H1 (cell line): ENCODE data around the gene ADGRA3. TPM values are rescaled to one million over a fixed set of nuclear protein-coding genes. Genes with fewer than 3 reads are reported as not detected.

ENCODE experiments used
- CTCF ChIA-PET: fragments of 300-600 bp; sonication (Branson Sonifier 250); formaldehyde crosslinking; loops from one replicate; lab custom pipeline; 2021; ENCODE audit not compliant: partially characterized antibody; lab: Charles Lee
- POLR2A ChIA-PET: fragments of 300-600 bp; sonication (Branson Sonifier 250); formaldehyde crosslinking; loops from one replicate; lab custom pipeline; 2021; ENCODE audit warnings: inconsistent platforms; ENCODE audit not compliant: partially characterized antibody; lab: Charles Lee
- DNase-seq, 2 experiments: peaks; one replicate each; pipeline versions ENCODE4 v3.0.0 to v3.0.0-alpha.2; 2010 to 2022; ENCODE audit warnings: low spot score in 2 of 2, low read depth in 1 of 2, mixed read lengths in 1 of 2
- FAIRE-seq: peaks from 2 replicates; lab custom pipeline; 2011; peaks lifted over from hg19 to GRCh38; lab: Jason Lieb, UNC
- H2AFZ ChIP-seq: 2 replicates; pipeline ENCODE4 v1.8.1; 2012; ENCODE audit warnings: low read length, inconsistent platforms
- H2AK5ac ChIP-seq: 2 replicates; pipeline ENCODE4 v1.6.1; 2013; ENCODE audit warnings: low read depth, low read length
- H2BK120ac ChIP-seq: replicated peaks from 2 replicates; pipeline ENCODE3; 2013; ENCODE audit warnings: low read depth, low read length, inconsistent platforms
- H2BK12ac ChIP-seq: 2 replicates; pipeline ENCODE4 v1.6.1; 2013; ENCODE audit warnings: low read depth, low read length
- H2BK15ac ChIP-seq: 2 replicates; pipeline ENCODE4 v1.6.1; 2013; ENCODE audit warnings: low read length
- H2BK20ac ChIP-seq: 2 replicates; pipeline ENCODE4 v1.6.1; 2013; ENCODE audit warnings: low read length
- H2BK5ac ChIP-seq: 2 replicates; pipeline ENCODE4 v1.6.1; 2013; ENCODE audit warnings: low read depth, low read length
- H3K14ac ChIP-seq: 2 replicates; pipeline ENCODE4 v1.6.1; 2013; ENCODE audit warnings: inconsistent platforms; ENCODE audit not compliant: insufficient read length
- H3K18ac ChIP-seq: 2 replicates; pipeline ENCODE4 v1.6.1; 2013; ENCODE audit warnings: low read length; ENCODE audit errors: extremely low read depth
- H3K23ac ChIP-seq: 2 replicates; pipeline ENCODE4 v1.6.1; 2013; ENCODE audit warnings: inconsistent platforms; ENCODE audit not compliant: insufficient read length
- H3K23me2 ChIP-seq: 2 replicates; pipeline ENCODE4 v1.6.1; 2013; ENCODE audit warnings: low read depth, low read length
- H3K27ac ChIP-seq: 2 replicates; pipeline ENCODE4 v1.6.1; 2011; ENCODE audit warnings: low read depth, low read length, inconsistent platforms
- H3K27me3 ChIP-seq, 4 experiments: replicated peaks in 1 of 4; 1 replicate in 1 of 4; 2 replicates in 3 of 4; pipeline versions ENCODE4 v1.6.1 to v1.8.1; 2011 to 2013; ENCODE audit warnings: low read length in 3 of 4, mild to moderate bottlenecking in 3 of 4, inconsistent platforms in 2 of 4, mixed read lengths in 2 of 4, moderate library complexity in 1 of 4; ENCODE audit not compliant: control insufficient read depth in 3 of 4, insufficient read depth in 3 of 4; ENCODE audit errors: extremely low read depth in 1 of 4
- H3K36me3 ChIP-seq, 4 experiments: 2 replicates each; pipeline versions ENCODE4 v1.6.1 to v1.8.1; 2011 to 2013; ENCODE audit warnings: mild to moderate bottlenecking in 4 of 4, low read length in 3 of 4, moderate library complexity in 2 of 4, control low read depth in 1 of 4, inconsistent platforms in 1 of 4; ENCODE audit not compliant: insufficient read depth in 4 of 4, control insufficient read depth in 2 of 4
- H3K4ac ChIP-seq: replicated peaks from 2 replicates; pipeline ENCODE3; 2013; ENCODE audit warnings: low read length, low read depth, mixed read lengths, inconsistent platforms; ENCODE audit not compliant: insufficient read length
- H3K4me1 ChIP-seq, 4 experiments: replicated peaks in 1 of 4; 1 replicate in 1 of 4; 2 replicates in 3 of 4; pipeline versions ENCODE4 v1.6.1 to v1.8.1; 2011 to 2013; ENCODE audit warnings: low read length in 3 of 4, inconsistent platforms in 2 of 4, mixed read lengths in 1 of 4; ENCODE audit not compliant: insufficient read depth in 4 of 4, control insufficient read depth in 3 of 4
- H3K4me2 ChIP-seq, 2 experiments: 2 replicates each; pipeline versions ENCODE4 v1.6.1 to v1.8.1; 2011 to 2013; ENCODE audit warnings: low read depth in 2 of 2, low read length in 2 of 2, control low read depth in 1 of 2, inconsistent platforms in 1 of 2, mild to moderate bottlenecking in 1 of 2; ENCODE audit not compliant: insufficient read depth in 1 of 2
- H3K4me3 ChIP-seq, 4 experiments: fragments of 200-600, 300-600 bp in 1 of 4; sonication (generic), shearing (Covaris generic), sonication (Bioruptor Twin) in 1 of 4; 2 replicates each; pipeline versions ENCODE4 v1.5.1 to v1.8.1; 2011 to 2016; ENCODE audit warnings: low read length in 4 of 4, low read depth in 3 of 4, control low read depth in 2 of 4, inconsistent platforms in 2 of 4, mild to moderate bottlenecking in 2 of 4, mixed read lengths in 1 of 4, moderate library complexity in 1 of 4; ENCODE audit not compliant: insufficient read depth in 2 of 4; ENCODE audit errors: extremely low read depth in 1 of 4
- H3K56ac ChIP-seq: replicated peaks from 2 replicates; pipeline ENCODE3; 2013; ENCODE audit warnings: low read depth, mild to moderate bottlenecking, mixed read lengths, low read length, inconsistent platforms; ENCODE audit not compliant: insufficient read length
- H3K79me1 ChIP-seq: 2 replicates; pipeline ENCODE4 v1.6.1; 2013; ENCODE audit warnings: low read depth, low read length, control low read depth
- H3K79me2 ChIP-seq, 2 experiments: 2 replicates each; pipeline versions ENCODE4 v1.6.1 to v1.8.1; 2012 to 2013; ENCODE audit warnings: low read length in 2 of 2, mild to moderate bottlenecking in 2 of 2, inconsistent platforms in 1 of 2; ENCODE audit not compliant: insufficient read depth in 2 of 2, control insufficient read depth in 1 of 2
- H3K9ac ChIP-seq, 4 experiments: replicated peaks in 1 of 4; 1 replicate in 1 of 4; 2 replicates in 3 of 4; pipeline versions ENCODE4 v1.6.1 to v1.8.1; 2011 to 2013; ENCODE audit warnings: low read depth in 3 of 4, low read length in 3 of 4, control low read depth in 2 of 4, mild to moderate bottlenecking in 2 of 4, moderate library complexity in 2 of 4, inconsistent platforms in 1 of 4; ENCODE audit errors: extremely low read depth in 1 of 4
- H3K9me3 ChIP-seq, 2 experiments: 2 replicates each; pipeline versions ENCODE4 v1.6.1 to v1.8.1; 2012 to 2013; ENCODE audit warnings: mild to moderate bottlenecking in 2 of 2, moderate library complexity in 2 of 2, control low read depth in 1 of 2, inconsistent platforms in 1 of 2, low read depth in 1 of 2, low read length in 1 of 2, mixed read lengths in 1 of 2; ENCODE audit not compliant: insufficient read depth in 2 of 2
- H4K20me1 ChIP-seq, 2 experiments: replicated peaks in 1 of 2; 2 replicates each; pipeline versions ENCODE3 to v1.8.1; 2011 to 2013; ENCODE audit warnings: inconsistent platforms in 2 of 2, low read length in 2 of 2, mild to moderate bottlenecking in 1 of 2; ENCODE audit not compliant: insufficient read depth in 2 of 2, control insufficient read depth in 1 of 2
- H4K5ac ChIP-seq: 2 replicates; pipeline ENCODE4 v1.6.1; 2013; ENCODE audit warnings: low read length, low read depth, mixed read lengths, inconsistent platforms; ENCODE audit not compliant: insufficient read length
- H4K8ac ChIP-seq: 2 replicates; pipeline ENCODE4 v1.8.0; 2013; ENCODE audit warnings: mild to moderate bottlenecking, moderate library complexity, low read length, inconsistent platforms; ENCODE audit not compliant: insufficient read depth; ENCODE audit errors: extremely low read depth
- H4K91ac ChIP-seq: replicated peaks from 2 replicates; pipeline ENCODE3; 2013; ENCODE audit warnings: low read length, mixed read lengths, inconsistent platforms; ENCODE audit not compliant: insufficient read length
- BRCA1 ChIP-seq: IDR thresholded peaks from 2 replicates; pipeline ENCODE4 v1.6.1; 2012; ENCODE audit warnings: low read depth, low read length, improper control_type of control experiment
- CBX8 ChIP-seq: fragments of 300-800, 300-1000 bp; sonication (generic); IDR thresholded peaks from 2 replicates; pipeline ENCODE4 v1.7.1; 2016; ENCODE audit warnings: low read depth, low read length, borderline replicate concordance
- CTBP2 ChIP-seq: IDR thresholded peaks from 2 replicates; pipeline ENCODE4 v1.7.0; 2011; ENCODE audit warnings: borderline replicate concordance, mild to moderate bottlenecking, moderate library complexity, mixed read lengths, low read length; ENCODE audit not compliant: insufficient read depth, insufficient read length
- FOSL1 ChIP-seq: IDR thresholded peaks from 2 replicates; pipeline ENCODE4 v1.6.1; 2011; ENCODE audit warnings: mild to moderate bottlenecking, low read depth, low read length, moderate library complexity; ENCODE audit not compliant: insufficient read depth
- HDAC6 ChIP-seq: IDR thresholded peaks from one replicate; pipeline ENCODE4 v1.7.1; 2012; ENCODE audit warnings: low read depth, mild to moderate bottlenecking, inconsistent platforms, low read length, moderate library complexity
- JUND ChIP-seq: IDR thresholded peaks from 2 replicates; pipeline ENCODE4 v1.6.1; 2011; ENCODE audit warnings: mild to moderate bottlenecking, improper control_type of control experiment, low read length
- POLR2AphosphoS5 ChIP-seq: IDR thresholded peaks from 2 replicates; pipeline ENCODE4 v1.6.1; 2011; ENCODE audit warnings: low read depth, low read length
- RAD21 ChIP-seq, 2 experiments: IDR thresholded peaks in 1 of 2; conservative IDR thresholded peaks in 1 of 2; 2 replicates each; pipeline ENCODE4 v1.6.1; 2011; ENCODE audit warnings: low read depth in 2 of 2, low read length in 2 of 2, improper control_type of control experiment in 1 of 2, inconsistent platforms in 1 of 2, mild to moderate bottlenecking in 1 of 2, moderate library complexity in 1 of 2
- RBBP5 ChIP-seq: IDR thresholded peaks from 2 replicates; pipeline ENCODE4 v1.7.1; 2012; ENCODE audit warnings: low read depth, mild to moderate bottlenecking, inconsistent platforms, low read length, moderate library complexity, borderline replicate concordance
- RFX5 ChIP-seq: IDR thresholded peaks from 2 replicates; pipeline ENCODE4 v1.6.1; 2011; ENCODE audit warnings: low read depth, low read length, improper control_type of control experiment, borderline replicate concordance
- SAP30 ChIP-seq: fragments of 300-600 bp; sonication (generic); IDR thresholded peaks from 2 replicates; pipeline ENCODE4 v1.7.1; 2012; ENCODE audit warnings: low read length, moderate library complexity, mild to moderate bottlenecking, inconsistent platforms; ENCODE audit not compliant: insufficient read depth, insufficient replicate concordance
- SIX5 ChIP-seq: IDR thresholded peaks from 2 replicates; pipeline ENCODE4 v1.6.1; 2011; ENCODE audit warnings: mild to moderate bottlenecking, low read depth, low read length
- SUZ12 ChIP-seq: fragments of 200-600 bp; sonication (generic); IDR thresholded peaks from 2 replicates; pipeline ENCODE4 v1.6.1; 2012; ENCODE audit warnings: mild to moderate bottlenecking, inconsistent platforms, low read length, moderate library complexity, mixed read lengths
- YY1 ChIP-seq: IDR thresholded peaks from 2 replicates; pipeline ENCODE4 v1.6.1; 2011; ENCODE audit warnings: low read depth, mild to moderate bottlenecking, low read length
- WGBS, 2 experiments: shearing (Covaris generic) in 1 of 2; methylation state at CpG; one replicate each; pipeline versions ENCODE4 v1.1.6 to v1.1.7; 2013 to 2015; ENCODE audit warnings: low lambda C conversion rate in 2 of 2, mixed read lengths in 2 of 2, inconsistent platforms in 1 of 2, low coverage in 1 of 2, missing lambda C conversion rate in 1 of 2; ENCODE audit not compliant: insufficient replicate concordance in 2 of 2, insufficient coverage in 1 of 2, insufficient read length in 1 of 2; ENCODE audit errors: extremely low coverage in 1 of 2, missing lambda C conversion rate in 1 of 2; 5-methylcytosine and 5-hydroxymethylcytosine counted together
- polyA plus RNA-seq, 7 experiments: library from polyadenylated mRNA; depleted of rRNA in 3 of 7; stranded (reverse) in 5 of 7; unstranded in 2 of 7; fragments of >200 nt in 5 of 7; fragments of 200-250 nt in 2 of 7; gene quantifications; 1 replicate in 5 of 7; 2 replicates in 1 of 7; 4 replicates in 1 of 7; pipeline versions ENCODE4 v1.2.1 to v1.2.3, GENCODE V29; 2011 to 2013; ENCODE audit warnings: missing spikeins in 2 of 7, mixed read lengths in 2 of 7
- total RNA-seq: library from RNA; stranded (reverse); fragmentation: NEBNext Ultra II Directional; extraction: Animal tissue kit (Norgen Biotek cat#: 25700); gene quantifications from 2 replicates; pipeline ENCODE4 v1.2.1, GENCODE V29; 2021

Gene ADGRA3
- total and polyA plus RNA-seq, 2 of the 8 experiments (the other 6 are each of a cell fraction or from before 2014, with no cell fraction given) = 31.5 to 63.0 TPM

DNA sequence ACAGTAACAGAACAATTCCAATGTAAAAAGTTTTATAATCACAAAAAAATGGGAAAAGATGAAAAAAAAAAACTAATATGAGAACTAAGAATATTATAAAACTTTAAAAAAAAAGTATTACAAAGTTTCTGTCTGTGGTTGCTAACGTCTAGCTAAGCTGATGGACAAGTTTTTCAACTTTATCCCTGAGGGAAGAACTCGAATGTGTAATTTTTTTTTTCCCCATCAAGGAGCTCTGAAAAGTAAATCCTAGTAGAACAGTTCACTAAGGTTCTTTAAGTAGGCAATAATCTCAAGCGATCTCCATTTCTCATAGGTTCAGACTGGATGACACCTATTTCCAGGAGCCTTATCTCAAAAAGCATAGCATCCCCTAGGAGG is 14.2 kb downstream of the ADGRA3 start:
- Histone ChIP-seq H3K27ac (no peak overlapping the region), H3K79me2 (peaks cover 17 to 18% of the 10 kb centered on the region in 2 experiments), H3K4ac (no peak overlapping the region), H4K5ac (no peak overlapping the region), H3K23ac (no peak overlapping the region), H3K18ac (no peak overlapping the region), H3K9me3 (no peaks in the 10 kb centered on the region), H3K27me3 (no peaks in the 10 kb centered on the region), H2BK5ac (no peak overlapping the region), H2BK12ac (no peak overlapping the region), H2AK5ac (no peak overlapping the region), H3K4me2 (no peak overlapping the region; a peak in 1 of 4 replicates), H2BK15ac (no peak overlapping the region), H4K20me1 (peaks cover 16 to 29% of the 10 kb centered on the region in 2 experiments), H3K4me3 (no peak overlapping the region), H3K4me1 (peaks cover 0 to 36% (median 19%) of the 10 kb centered on the region in 4 experiments; a peak in 5 of 7 replicates), H2BK120ac (no peak overlapping the region), H3K9ac (no peak overlapping the region), H2AFZ (no peak overlapping the region), H4K8ac (no peak overlapping the region), H4K91ac (no peak overlapping the region), H3K23me2 (peaks cover 2% of the 10 kb centered on the region; the same call in 1 of the 2 replicates), H3K79me1 (peaks cover 14% of the 10 kb centered on the region), H3K14ac (no peak overlapping the region), H3K56ac (no peak overlapping the region), H3K36me3 (no peaks in the 10 kb centered on the region), H2BK20ac (no peak overlapping the region)
- WGBS, 2 experiments = 54% methylated on average over 3 of the region's 3 CpGs; no CpG with 5 or more reads in 1 of the 2 experiments
- CTCF ChIA-PET = interaction anchor here (0.6 to 1.6 kb wide), 5 partner anchors 10 to 1494 kb away, joined by 3 to 5 read pairs (median 4); no protein-coding TSS in a partner anchor
- DNase-seq (no peak), FAIRE-seq (no peak)
- POLR2A ChIA-PET = interaction anchor here (1.6 kb wide), 1 partner anchor 14 kb away, joined by 13 read pairs; the partner anchor contains the start of gene ADGRA3
- TF ChIP-seq BRCA1 = no peak
- no peak for TF ChIP-seq RAD21 (IDR thresholded peaks at IDR 0.05 in 1 of 2, conservative IDR thresholded peaks at IDR 0.05 in 1 of 2; ENCODE audit: low read depth in 2 of 2, low read length in 2 of 2)
- no peak for TF ChIP-seq YY1
- no peak for TF ChIP-seq POLR2AphosphoS5
- TF ChIP-seq JUND = no peak
- no peak for TF ChIP-seq RFX5
- TF ChIP-seq HDAC6 = no peak
- TF ChIP-seq SUZ12 = no peak
- TF ChIP-seq RBBP5 = no peak
- no peak for TF ChIP-seq SAP30
- no peak for TF ChIP-seq CTBP2
- TF ChIP-seq SIX5 = no peak
- TF ChIP-seq FOSL1 = no peak
- TF ChIP-seq CBX8 = no peak
